ENCODE measurements around the gene LRRC8C.

LRRC8C gene

DNA sequence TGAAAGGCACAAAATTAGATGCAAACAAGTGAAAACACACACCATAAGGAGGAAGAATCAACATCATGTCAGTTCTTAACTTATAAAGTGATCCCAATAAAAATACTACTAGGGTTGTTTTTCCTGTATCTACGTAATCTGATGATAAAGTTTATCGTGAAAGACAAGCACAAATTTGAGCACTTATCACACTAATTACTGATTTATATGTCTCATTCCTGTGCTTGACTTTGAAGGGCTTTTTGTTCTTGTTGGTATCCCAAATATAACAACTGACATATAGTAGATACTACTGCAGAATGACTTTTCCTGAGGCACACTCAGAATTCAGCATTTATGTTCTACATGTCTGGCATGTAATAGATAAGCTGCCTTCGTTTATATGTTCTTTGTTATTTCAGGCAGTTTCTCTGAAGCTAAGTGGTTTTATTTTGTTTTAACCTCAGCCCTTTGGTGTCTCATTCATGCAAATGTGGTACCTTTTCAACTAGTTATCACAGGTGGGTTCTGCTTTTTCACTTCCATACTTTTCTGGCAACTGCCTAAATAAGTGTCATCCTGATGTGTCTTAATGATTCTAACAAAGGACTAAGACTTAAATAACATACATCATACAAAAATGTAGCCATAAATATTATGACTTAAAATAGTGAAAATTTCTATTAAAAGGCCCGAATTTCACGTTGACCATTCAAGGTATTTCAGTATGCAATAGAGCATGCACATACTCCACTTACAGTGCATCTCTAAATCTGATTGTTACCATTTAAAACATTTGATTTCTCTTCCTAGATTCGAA is 73.2 kb downstream of the LRRC8C start:
- TF ChIP-seq, protein P1, sequence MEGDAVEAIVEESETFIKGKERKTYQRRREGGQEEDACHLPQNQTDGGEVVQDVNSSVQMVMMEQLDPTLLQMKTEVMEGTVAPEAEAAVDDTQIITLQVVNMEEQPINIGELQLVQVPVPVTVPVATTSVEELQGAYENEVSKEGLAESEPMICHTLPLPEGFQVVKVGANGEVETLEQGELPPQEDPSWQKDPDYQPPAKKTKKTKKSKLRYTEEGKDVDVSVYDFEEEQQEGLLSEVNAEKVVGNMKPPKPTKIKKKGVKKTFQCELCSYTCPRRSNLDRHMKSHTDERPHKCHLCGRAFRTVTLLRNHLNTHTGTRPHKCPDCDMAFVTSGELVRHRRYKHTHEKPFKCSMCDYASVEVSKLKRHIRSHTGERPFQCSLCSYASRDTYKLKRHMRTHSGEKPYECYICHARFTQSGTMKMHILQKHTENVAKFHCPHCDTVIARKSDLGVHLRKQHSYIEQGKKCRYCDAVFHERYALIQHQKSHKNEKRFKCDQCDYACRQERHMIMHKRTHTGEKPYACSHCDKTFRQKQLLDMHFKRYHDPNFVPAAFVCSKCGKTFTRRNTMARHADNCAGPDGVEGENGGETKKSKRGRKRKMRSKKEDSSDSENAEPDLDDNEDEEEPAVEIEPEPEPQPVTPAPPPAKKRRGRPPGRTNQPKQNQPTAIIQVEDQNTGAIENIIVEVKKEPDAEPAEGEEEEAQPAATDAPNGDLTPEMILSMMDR (IDR thresholded peaks at IDR 0.05; ENCODE audit: low read depth, low read length), result no peak
- no peak overlapping the region for H3K4me3 ChIP-seq (ENCODE audit: low read depth, low read length)

DNA sequence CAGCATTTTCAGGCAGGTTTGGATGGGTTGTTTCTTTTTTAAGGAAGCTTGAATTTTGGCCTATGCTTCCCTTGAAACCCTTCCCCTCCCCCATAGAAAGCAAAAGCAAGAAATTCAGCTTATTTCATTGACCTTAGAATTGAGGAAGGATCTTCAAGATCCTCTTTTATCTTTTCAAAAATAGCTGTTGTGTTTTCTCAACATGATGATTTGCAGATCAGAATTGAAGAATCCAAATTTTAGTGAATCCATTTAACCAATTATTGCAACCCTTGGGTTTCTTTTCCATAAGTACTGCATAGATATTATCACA is 73.7 kb downstream of the LRRC8C start:
- TF ChIP-seq, protein P1 (IDR thresholded peaks at IDR 0.05; ENCODE audit: low read depth, low read length), result no peak
- no peak overlapping the region for H3K4me3 ChIP-seq (ENCODE audit: low read depth, low read length)

DNA sequence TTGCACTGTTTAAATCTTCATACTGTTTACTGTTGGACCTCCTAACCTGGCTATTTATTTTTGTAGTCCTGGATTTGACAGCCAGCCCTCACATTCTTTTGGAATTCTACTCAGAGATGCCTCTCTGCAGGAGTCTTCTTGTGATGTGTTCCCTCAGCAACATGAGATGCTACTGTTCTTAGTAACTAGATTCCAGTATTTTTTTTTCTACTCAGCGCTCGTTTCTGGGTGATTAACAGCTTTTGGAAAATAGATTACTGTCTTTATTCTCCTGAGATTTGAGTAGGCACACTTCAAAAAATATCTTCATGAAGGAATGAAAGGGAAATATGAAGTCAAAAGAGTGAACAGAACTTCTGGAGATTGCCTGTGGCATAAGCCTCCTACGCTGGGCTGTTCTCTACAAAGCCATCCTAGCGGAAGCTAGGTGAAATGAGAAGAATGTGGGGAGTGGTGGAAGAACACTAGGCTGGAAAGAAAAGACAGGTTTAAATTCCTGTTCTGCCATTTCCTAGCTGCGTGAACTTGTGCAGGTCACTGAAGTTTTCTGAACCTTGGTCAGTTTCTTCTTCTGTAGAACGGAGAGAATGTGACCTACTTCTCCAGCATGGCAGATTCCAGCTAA is 75.9 kb downstream of the LRRC8C start:
- TF ChIP-seq, protein P1 (IDR thresholded peaks at IDR 0.05; ENCODE audit: low read depth, low read length), result no peak
- H3K4me3 ChIP-seq (ENCODE audit: low read depth, low read length), result no peak overlapping the region

DNA sequence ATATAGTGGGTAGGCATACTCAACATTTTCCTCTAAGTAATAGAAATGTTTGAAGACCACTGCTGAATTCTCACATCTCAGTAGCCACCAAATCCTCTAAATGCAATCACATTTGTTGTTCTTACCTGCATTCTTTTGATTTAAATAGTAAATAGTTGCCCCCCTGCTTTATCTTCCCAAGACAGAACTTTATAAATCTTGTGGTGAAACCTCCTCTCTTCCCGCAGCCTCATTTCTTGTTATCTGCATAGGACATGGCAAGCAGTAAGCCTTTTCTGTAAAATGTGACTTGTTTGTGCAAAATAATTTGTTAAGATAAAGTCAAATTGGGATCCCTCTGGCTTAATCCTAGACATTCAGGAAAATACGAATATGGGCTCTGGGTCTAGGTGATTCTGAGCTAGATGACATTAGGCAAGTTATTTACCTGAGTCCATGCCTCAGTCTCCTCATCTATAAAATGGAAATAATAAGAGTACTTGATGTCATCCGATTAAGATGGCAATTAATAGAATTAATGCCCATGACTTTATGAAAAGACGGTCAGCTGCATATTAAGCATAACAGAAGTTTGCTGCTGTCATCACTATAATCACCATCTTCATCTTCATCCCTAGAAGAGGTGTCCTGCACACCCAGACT is 77.7 kb downstream of the LRRC8C start:
- no peak overlapping the region for H3K4me3 ChIP-seq (ENCODE audit: low read depth, low read length)
- TF ChIP-seq, protein P1 (IDR thresholded peaks at IDR 0.05; ENCODE audit: low read depth, low read length), result no peak

DNA sequence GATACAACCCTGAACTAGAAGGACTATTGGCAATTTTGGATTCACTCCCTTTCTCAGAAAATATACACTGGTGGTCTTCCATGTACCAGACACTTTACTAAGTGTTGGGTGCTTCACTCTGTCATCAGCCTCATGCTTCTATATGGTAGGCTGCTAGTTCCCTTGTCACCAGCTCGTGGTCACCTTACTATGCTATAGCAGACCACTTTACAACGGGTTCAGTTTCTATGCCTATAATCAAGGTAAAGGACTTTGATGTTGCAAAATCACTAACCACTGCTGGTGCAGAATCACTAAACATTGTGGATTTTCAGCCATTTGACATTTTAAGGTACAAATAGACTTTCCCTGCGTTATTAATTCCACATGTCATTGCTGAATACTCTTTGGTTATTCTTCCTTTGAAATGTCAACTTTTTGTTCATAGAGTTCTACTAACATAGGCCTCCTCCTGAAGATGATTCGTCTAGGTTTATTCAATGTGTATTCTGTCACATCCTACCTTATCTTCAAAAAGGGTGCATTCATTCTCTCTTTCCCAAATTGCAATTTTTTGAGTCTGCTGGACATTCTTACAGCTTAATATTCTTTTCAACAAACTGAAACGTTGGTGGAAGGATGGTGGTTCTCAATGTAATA is 78.3 kb downstream of the LRRC8C start:
- no peak overlapping the region for H3K4me3 ChIP-seq (ENCODE audit: low read depth, low read length)

DNA sequence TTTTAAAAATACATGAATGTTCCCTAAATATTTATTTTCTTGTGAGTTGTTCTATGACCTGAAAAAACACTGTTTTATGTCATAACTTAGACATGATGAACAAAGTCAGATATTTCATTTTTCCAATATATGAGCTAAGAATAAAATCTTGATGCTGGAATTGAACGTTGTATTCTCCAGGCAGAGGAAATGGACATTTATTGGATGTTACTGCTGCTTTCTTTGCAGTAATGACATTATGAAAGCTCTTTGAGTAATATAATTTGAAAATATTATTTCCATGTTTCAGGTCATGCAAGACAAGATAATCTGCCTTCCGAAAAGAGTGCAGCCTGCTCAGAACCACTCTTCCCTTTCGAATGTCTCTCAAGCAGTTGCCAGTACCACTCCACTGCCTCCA is 79.5 kb downstream of the LRRC8C start:
- TF ChIP-seq, protein P1 (IDR thresholded peaks at IDR 0.05; ENCODE audit: low read depth, low read length), result no peak
- no peak overlapping the region for H3K4me3 ChIP-seq (ENCODE audit: low read depth, low read length)

More for the DNA sequence above, 78.3 kb downstream of the LRRC8C start:
- TF ChIP-seq, protein P1 (IDR thresholded peaks at IDR 0.05; ENCODE audit: low read depth, low read length), result no peak
